HG02943 (cell line): ENCODE measurements around the gene SPDYE4.
A peak's percentile ranks its signal among the peaks of the same experiment; 100 is the strongest.
"Not testable (repeated sequence)": the region's sequence is repeated elsewhere in the genome, so short reads cannot be mapped to it uniquely, and the experiment has no call there.

Experiments used
- ATAC-seq: cut with Tn5 transposase; IDR thresholded peaks from one replicate; pipeline ENCODE4 v1.9.1; 2021; ENCODE audit warnings: mild to moderate bottlenecking, low read depth, moderate library complexity; ENCODE audit not compliant: unreplicated experiment

Gene SPDYE4, protein sequence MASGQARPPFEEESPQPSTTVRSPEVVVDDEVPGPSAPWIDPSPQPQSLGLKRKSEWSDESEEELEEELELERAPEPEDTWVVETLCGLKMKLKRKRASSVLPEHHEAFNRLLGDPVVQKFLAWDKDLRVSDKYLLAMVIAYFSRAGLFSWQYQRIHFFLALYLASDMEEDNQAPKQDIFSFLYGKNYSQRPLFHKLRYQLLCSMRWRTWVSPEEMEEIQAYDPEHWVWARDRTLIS

DNA sequence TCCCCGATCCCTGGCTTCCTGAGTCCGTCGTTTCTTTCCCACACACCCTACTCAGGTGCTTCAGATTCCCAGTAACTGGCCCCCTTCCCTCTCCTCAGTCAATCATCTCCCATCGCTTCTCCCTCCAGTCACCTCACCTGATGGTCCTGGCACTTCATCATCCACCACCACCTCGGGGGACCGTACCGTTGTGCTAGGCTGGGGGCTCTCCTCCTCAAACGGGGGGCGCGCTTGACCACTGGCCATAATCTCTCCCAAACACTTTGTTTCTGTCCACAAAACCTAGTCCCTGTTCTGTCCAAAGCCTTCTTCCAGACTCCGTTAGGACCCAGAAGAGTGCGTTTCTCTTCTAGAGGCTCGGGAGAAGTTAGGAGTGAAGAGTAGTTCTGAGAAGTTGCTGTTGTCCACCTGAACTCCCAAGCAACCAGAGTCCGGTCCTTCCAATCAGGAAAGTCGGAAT lies at the start of gene SPDYE4:
Gene SPDYE4, minus strand, starts transcription at position 410 of the 460 bp plus-strand sequence. Its CDS starts 164 bp downstream, at position 246.
- no peak for ATAC-seq

GRCh38 chr17:8806926-8807550 lies 48.7 kb upstream of the SPDYE4 start:
- peak; percentile 71 for ATAC-seq

DNA sequence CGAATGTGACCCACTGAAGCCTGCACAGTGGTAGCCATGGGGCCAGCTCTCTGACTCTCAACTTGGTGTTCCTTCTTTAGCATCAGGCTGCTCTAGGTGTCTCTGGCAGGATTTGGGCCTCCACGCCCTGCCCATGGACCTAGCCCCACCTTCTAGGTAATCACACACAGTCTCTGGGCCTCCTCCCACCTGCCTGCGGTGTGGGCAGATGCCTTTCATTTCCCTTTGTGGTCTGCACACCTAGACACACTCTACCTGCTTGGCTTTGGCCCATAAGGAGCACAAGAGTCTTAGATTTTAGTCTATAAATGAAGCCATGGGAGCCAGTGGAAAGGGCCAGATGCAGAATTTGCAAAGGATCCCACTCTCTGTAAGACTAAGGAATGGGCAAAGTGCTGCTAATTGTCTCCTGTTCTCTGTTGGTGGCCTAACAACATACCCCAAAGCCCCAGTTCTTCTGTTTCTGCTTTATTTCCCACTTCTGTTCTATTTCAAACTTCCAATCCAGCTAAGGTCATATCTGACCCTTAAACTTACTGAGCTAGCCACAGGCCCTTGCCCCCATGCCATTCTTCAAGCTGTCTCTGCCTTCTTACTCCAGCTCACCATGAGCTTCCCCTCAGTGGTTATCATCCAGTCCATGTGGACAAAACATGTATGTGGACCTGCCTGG lies 48.0 kb upstream of the SPDYE4 start:
- ATAC-seq: peak; percentile 13

DNA sequence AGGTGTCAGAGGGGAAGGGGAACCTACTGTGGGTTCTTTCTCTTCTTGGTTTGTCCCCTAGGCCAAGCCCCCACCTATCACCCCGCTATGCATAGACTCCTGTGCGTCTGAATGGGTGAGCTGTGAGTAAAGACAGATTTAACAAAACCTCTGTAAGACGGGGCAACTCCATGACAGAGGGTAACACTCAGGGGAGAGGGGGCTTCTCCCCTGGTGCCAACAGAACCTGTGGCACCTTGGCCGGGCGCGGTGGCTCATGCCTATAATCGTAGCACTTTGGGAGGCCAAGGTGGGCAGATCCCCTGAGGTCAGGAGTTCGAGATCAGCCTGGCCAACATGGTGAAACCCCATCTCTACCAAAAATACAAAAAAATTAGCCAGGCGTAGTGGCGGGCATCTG lies 47.0 kb upstream of the SPDYE4 start:
- not testable (repeated sequence) for ATAC-seq

GRCh38 chr17:8803531-8804420 lies 45.4 kb upstream of the SPDYE4 start:
- no peak for ATAC-seq

DNA sequence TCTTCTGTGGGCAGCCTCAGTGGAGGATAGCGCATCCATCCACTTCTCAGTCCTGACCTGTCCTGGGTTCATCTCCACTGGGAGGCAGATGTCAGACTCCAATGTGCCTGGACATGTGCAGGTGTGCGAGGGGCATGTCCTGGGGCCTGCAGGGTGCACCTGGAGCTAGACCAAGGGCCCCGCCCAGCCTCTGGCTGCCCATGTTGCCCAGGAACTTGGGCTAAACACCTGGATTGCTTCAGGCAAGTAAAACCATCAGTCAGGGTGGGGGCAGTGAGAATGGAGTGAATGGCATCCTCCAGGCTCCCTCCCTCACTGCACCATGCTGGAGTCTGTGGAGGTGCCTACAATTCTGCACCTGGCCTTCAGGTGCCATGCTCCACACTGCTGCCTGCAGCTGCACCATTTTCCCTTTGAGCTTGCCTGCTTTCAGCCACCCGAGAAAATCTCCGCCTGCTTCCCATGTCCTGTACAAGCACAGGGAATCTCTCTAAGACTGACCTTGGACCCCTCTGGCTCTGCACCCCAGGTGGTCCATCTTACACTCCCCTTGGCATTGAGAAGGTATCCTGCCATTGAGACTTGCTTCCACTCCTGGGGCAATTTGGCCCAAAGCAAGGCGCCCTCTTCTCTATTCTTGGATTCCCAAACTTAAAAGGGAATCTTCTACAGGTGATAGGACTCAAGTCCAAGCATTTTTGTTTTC lies 42.9 kb upstream of the SPDYE4 start:
- no peak for ATAC-seq

GRCh38 chr17:8800656-8801055 lies 42.3 kb upstream of the SPDYE4 start:
- no peak for ATAC-seq

DNA sequence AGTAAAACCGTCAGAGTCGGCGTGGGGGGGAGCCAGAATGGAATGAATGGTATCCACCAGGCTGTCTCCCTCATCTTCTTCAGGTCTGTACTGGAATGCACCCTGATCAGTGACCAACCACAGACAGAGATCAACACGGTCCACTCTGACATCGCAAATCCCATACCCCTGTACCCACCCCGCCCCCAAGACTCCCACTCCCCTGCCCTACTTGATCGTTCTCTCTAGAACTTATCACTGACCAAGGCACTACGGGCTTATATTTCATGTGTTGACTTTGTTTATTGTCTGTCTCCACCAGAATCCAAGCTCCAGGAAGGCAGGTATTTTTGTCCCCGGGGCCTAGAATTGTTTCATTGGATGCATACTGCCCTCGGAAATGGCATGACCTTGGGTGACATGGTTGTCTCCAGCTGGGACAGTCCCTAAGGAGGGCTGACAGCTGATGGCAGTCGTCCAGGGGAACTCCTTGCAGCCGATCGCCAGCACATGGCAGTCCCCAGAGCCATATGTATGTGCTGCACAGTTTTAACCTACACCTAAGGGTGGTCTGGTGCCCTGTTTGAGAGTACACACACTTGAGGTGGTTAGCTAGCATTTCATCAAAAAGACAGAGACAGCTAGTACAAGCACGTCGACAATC lies 41.3 kb upstream of the SPDYE4 start:
- no peak for ATAC-seq

- ATAC-seq: no peak
Measured at GRCh38 chr17:8798846-8799569, 40.7 kb upstream of the SPDYE4 start, which contains the start of gene MFSD6L. TSS of gene MFSD6L (minus strand) at chr17:8799365. CDS start at chr17:8799120, 245 bp downstream.

GRCh38 chr17:8798176-8798845 lies 40.0 kb upstream of the SPDYE4 start:
- ATAC-seq: no peak

DNA sequence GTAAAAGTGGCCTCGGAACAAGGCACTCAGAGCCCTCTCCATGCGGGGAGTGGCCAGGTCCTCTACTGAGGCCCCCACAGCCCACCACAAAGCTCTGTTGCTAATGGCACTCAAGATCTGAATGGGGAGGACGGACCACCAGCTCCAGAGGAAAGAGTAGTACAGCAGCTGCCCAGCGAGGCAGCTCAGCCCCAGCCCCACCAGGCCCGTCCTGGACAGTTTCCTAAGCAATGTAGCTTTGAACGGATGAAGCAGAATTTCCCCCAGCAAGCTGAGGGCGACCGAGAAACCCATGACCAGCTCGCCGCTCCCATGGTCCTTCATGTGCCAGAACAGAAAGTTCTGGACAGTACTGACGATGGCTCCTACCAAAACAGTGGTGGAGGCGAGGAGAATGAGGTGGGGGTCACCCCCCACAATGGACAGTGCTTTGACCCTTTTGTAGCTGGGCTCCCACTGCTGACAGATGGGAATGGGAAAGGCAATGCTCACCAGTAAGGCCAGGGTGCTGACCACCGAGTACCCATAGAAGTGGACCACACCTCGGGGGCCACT lies 39.4 kb upstream of the SPDYE4 start:
- ATAC-seq: no peak

GRCh38 chr17:8794636-8795035 lies 36.3 kb upstream of the SPDYE4 start:
- no peak for ATAC-seq

- ATAC-seq: no peak
Measured at GRCh38 chr17:8793649-8794048, 35.3 kb upstream of the SPDYE4 start.

DNA sequence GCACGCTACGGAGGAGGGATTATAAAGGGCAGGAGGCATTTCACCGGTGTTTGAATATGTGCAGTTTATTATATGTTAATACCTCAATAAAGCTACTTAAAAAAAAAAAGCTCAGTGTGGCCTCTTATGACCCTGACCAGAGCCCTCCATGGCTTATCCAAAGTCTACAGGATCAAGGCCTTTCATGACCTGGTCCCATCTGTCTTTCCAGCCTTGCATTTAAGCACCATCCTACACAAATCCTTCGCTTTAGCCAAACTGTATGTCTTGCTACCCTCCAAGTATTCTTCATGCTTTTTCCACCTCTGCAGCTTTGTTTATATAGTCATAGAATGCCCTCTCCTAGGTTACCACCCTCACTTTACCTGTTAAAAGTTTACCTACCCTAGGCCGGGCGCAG lies 34.3 kb upstream of the SPDYE4 start:
- ATAC-seq: no peak

DNA sequence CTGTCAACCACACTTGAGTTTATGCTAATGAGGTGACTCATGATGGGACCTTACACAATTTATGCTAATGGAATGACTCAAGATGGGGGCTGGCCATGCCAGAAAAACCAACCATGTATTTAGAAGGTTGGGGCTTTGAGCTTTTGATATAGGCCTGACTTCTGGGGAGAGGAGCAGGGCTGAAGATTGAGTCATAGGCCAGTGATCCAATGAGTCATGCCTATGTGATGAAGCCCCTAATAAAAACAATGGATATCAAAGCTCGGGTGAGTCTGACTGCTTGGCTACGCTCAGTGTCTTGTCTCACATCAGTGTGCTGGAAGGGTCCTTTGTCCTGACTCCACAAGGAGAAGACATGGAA lies 33.5 kb upstream of the SPDYE4 start:
- ATAC-seq: no peak

- no peak for ATAC-seq
Measured at GRCh38 chr17:8791248-8791909, 33.0 kb upstream of the SPDYE4 start.

GRCh38 chr17:8789743-8790142 lies 31.4 kb upstream of the SPDYE4 start:
- no peak for ATAC-seq

DNA sequence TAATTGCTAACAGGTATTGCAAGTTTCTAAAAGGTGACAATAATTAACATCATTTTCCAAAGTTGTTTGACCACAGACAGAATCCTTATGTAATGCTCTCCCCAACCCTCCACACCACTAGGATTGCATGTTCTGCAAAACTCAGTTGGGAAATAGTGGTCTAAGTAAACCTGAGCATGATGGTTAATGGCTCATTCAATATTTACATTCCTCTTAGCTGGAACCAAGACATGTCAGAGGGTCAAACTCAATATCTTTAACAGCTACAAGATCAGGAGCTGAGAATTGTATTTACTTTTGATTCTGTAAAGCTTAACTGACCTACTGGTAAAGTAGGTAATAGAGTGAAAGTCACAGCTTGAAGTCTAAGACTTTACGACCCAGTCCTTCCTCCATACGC lies 30.7 kb upstream of the SPDYE4 start:
- ATAC-seq: no peak
